Caco-2 (cell line): ENCODE results near the gene FRMD4A. TPM values are rescaled to one million over a fixed set of nuclear protein-coding genes. Genes with fewer than 3 reads are reported as not detected.
"Not testable (repeated sequence)": the region's sequence is repeated elsewhere in the genome, so short reads cannot be mapped to it uniquely, and the experiment has no call there.

Experiments used
- BruUV-seq: library from RNA; stranded (reverse); fragments of 400-500 nt; replicated peaks from 2 replicates; lab custom pipeline; 2021; lab: Mats Ljungman, UMichigan
- CTCF ChIA-PET: fragments of 300-600 bp; sonication (Branson Sonifier 250); formaldehyde crosslinking; loops from one replicate; lab custom pipeline; 2022; ENCODE audit warnings: antibody characterized with exemption; lab: Charles Lee
- POLR2A ChIA-PET: fragments of 300-600 bp; sonication (Branson Sonifier 250); formaldehyde crosslinking; loops from one replicate; lab custom pipeline; 2022; ENCODE audit warnings: antibody characterized with exemption; lab: Charles Lee
- DNase-seq, 2 experiments: peaks; one replicate each; pipeline versions ENCODE4 v3.0.0 to v3.0.0-alpha.2; 2020 to 2022
- H3K27me3 ChIP-seq: replicated peaks from 2 replicates; pipeline ENCODE4 v1.6.0; 2011; ENCODE audit warnings: low read length; ENCODE audit not compliant: control insufficient read depth, insufficient read depth
- H3K36me3 ChIP-seq: 2 replicates; pipeline ENCODE4 v1.5.1; 2011; ENCODE audit warnings: low read length; ENCODE audit not compliant: control insufficient read depth, insufficient read depth
- H3K4me1 ChIP-seq: fragments of 250-450 bp; sonication (Bioruptor Pico); 2 replicates; pipeline ENCODE4 v1.5.1; 2020; ENCODE audit warnings: mild to moderate bottlenecking
- H3K4me3 ChIP-seq: 2 replicates; pipeline ENCODE4 v1.5.1; 2011; ENCODE audit warnings: low read depth, mild to moderate bottlenecking, control low read depth, low read length
- H3K9me3 ChIP-seq: fragments of 250-450 bp; sonication (Bioruptor Pico); 2 replicates; pipeline ENCODE4 v1.5.1; 2020; ENCODE audit warnings: mild to moderate bottlenecking, moderate library complexity
- H3K27ac Mint-ChIP-seq: one replicate; pipeline ENCODE4 v1.8.0; 2022; ENCODE audit warnings: mixed read lengths; ENCODE audit not compliant: unreplicated experiment
- H3K27me3 Mint-ChIP-seq: one replicate; pipeline ENCODE4 v1.8.0; 2022; ENCODE audit warnings: mixed read lengths; ENCODE audit not compliant: insufficient read depth, unreplicated experiment
- H3K36me3 Mint-ChIP-seq: one replicate; pipeline ENCODE4 v1.8.0; 2022; ENCODE audit warnings: mild to moderate bottlenecking, mixed read lengths; ENCODE audit not compliant: insufficient read depth, unreplicated experiment
- H3K4me1 Mint-ChIP-seq: one replicate; pipeline ENCODE4 v1.8.0; 2022; ENCODE audit warnings: low read depth, mixed read lengths; ENCODE audit not compliant: unreplicated experiment
- H3K4me3 Mint-ChIP-seq: one replicate; pipeline ENCODE4 v1.8.0; 2022; ENCODE audit warnings: mild to moderate bottlenecking, moderate library complexity, mixed read lengths; ENCODE audit not compliant: unreplicated experiment
- H3K9me3 Mint-ChIP-seq: one replicate; pipeline ENCODE4 v1.8.0; 2022; ENCODE audit warnings: mixed read lengths; ENCODE audit not compliant: unreplicated experiment
- intact Hi-C: fragments of 100-400 bp; cut with micrococcal nuclease; formaldehyde crosslinking; loops from one replicate; pipeline ENCODE4 v1.10.0; 2022; ENCODE audit not compliant: unreplicated experiment
- total RNA-seq: library from RNA; stranded (reverse); gene quantifications from 2 replicates; pipeline ENCODE4 v1.2.3, GENCODE V29; 2022
- TF ChIP-seq, protein P1 (sequence below), 2 experiments: fragments of 200-600 bp in 1 of 2; IDR thresholded peaks; 1 replicate in 1 of 2; 2 replicates in 1 of 2; pipeline versions ENCODE4 v1.5.1 to v1.8.0; 2011 to 2022; ENCODE audit warnings: antibody characterized with exemption in 1 of 2, control low read depth in 1 of 2, inconsistent platforms in 1 of 2, low read depth in 1 of 2, low read length in 1 of 2, mild to moderate bottlenecking in 1 of 2, moderate library complexity in 1 of 2; ENCODE audit not compliant: insufficient read depth in 1 of 2, severe bottlenecking in 1 of 2, unreplicated experiment in 1 of 2

FRMD4A gene
- total RNA-seq, 1 experiment from 2014 or later: 52.1 TPM

DNA sequence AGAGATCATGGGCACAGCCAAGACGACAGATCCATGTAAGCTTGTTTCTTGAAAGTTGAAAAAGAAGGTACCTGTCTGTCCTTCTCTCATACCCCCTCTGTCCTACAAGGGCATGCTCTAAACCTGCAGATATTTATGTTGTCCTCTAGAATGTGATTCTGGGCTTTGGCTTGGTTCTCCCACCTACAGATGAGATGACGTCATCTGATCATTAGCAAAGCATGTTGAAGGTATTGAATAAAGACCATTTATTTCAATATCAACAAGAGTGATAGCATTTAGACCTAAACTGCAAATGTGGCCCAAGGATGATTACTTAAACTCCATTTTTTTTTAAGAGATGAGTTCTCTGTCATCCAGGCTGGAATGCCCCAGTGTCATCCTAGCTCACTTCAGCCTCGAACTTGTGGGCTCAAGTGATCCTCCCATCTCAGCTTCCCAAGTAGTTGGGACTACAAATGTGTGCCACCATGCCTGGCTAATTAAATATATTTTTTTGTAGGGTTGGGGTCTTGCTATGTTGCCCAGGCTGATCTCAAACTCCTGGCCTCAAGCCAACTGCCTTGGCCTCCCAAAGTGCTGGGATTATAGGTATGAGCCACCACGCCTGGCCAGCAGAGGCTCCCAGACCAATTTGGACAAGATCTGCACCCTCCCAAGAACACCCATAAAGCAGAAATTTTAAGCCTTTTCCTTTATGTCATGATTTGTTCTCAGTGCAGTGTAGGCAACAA lies 559.8 kb downstream of the FRMD4A start:
- H3K4me1 ChIP-seq: peaks cover 41% of the 10 kb centered on the region
- TF ChIP-seq, protein P1, sequence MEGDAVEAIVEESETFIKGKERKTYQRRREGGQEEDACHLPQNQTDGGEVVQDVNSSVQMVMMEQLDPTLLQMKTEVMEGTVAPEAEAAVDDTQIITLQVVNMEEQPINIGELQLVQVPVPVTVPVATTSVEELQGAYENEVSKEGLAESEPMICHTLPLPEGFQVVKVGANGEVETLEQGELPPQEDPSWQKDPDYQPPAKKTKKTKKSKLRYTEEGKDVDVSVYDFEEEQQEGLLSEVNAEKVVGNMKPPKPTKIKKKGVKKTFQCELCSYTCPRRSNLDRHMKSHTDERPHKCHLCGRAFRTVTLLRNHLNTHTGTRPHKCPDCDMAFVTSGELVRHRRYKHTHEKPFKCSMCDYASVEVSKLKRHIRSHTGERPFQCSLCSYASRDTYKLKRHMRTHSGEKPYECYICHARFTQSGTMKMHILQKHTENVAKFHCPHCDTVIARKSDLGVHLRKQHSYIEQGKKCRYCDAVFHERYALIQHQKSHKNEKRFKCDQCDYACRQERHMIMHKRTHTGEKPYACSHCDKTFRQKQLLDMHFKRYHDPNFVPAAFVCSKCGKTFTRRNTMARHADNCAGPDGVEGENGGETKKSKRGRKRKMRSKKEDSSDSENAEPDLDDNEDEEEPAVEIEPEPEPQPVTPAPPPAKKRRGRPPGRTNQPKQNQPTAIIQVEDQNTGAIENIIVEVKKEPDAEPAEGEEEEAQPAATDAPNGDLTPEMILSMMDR (IDR thresholded peaks at IDR 0.05; ENCODE audit: insufficient read depth in 1 of 2, low read depth in 1 of 2, low read length in 1 of 2, severe bottlenecking in 1 of 2, unreplicated experiment in 1 of 2): no peak
- H3K27me3 ChIP-seq: no peaks in the 10 kb centered on the region
- H3K36me3 ChIP-seq: no peaks in the 10 kb centered on the region
- peaks cover 4% of the 10 kb centered on the region; the same call in 1 of the 2 replicates for H3K9me3 ChIP-seq
- Mint-ChIP-seq H3K4me1 (peaks cover 42% of the 10 kb centered on the region), H3K27me3 (no peaks in the 10 kb centered on the region), H3K4me3 (no peak overlapping the region), H3K36me3 (peaks cover 16% of the 10 kb centered on the region), H3K27ac (no peak overlapping the region), H3K9me3 (peaks cover 25% of the 10 kb centered on the region)
- ChIA-PET CTCF (interaction anchor here (0.8 kb wide), 1 partner anchor 56 kb away, joined by 3 read pairs; no protein-coding TSS in a partner anchor), POLR2A (no interaction called here)
- H3K4me3 ChIP-seq: no peak overlapping the region
- intact Hi-C loops: no loop called here
- no TSS peak for BruUV-seq
- DNase-seq: no peak

DNA sequence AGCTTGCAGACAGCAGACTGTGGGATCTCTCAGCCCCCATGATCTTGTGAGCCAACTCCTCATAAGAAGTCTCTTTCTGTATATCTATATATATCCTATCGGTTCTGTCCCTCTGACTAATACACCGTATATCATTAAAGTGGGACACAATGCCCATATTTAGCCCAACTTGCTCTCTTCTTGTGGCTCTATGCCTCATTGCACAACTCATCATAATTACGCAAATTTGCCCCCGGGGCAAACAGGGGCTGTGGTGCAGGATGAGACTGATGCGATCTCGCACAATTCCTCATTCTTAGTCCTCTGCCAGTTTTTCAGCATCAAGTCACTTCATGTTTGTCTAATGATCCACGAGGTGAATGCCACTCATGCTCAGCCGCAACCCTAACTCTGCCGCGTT lies 560.8 kb downstream of the FRMD4A start:
- no peaks in the 10 kb centered on the region for H3K9me3 ChIP-seq
- H3K9me3 Mint-ChIP-seq: peaks cover 20% of the 10 kb centered on the region
- intact Hi-C loops: no loop called here
- no peak overlapping the region for H3K4me3 Mint-ChIP-seq
- H3K36me3 ChIP-seq: no peaks in the 10 kb centered on the region
- TF ChIP-seq, protein P1 (IDR thresholded peaks at IDR 0.05; ENCODE audit: insufficient read depth in 1 of 2, low read depth in 1 of 2, low read length in 1 of 2, severe bottlenecking in 1 of 2, unreplicated experiment in 1 of 2): no peak
- peaks cover 26% of the 10 kb centered on the region for H3K36me3 Mint-ChIP-seq
- ChIA-PET POLR2A (no interaction called here), CTCF (no interaction called here)
- DNase-seq: no peak
- H3K27me3 ChIP-seq: no peaks in the 10 kb centered on the region
- peaks cover 47% of the 10 kb centered on the region for H3K4me1 ChIP-seq
- H3K27me3 Mint-ChIP-seq: no peaks in the 10 kb centered on the region
- H3K4me1 Mint-ChIP-seq: peaks cover 51% of the 10 kb centered on the region
- BruUV-seq: no TSS peak
- H3K4me3 ChIP-seq: no peak overlapping the region
- H3K27ac Mint-ChIP-seq: peak overlapping the region; percentile 67

DNA sequence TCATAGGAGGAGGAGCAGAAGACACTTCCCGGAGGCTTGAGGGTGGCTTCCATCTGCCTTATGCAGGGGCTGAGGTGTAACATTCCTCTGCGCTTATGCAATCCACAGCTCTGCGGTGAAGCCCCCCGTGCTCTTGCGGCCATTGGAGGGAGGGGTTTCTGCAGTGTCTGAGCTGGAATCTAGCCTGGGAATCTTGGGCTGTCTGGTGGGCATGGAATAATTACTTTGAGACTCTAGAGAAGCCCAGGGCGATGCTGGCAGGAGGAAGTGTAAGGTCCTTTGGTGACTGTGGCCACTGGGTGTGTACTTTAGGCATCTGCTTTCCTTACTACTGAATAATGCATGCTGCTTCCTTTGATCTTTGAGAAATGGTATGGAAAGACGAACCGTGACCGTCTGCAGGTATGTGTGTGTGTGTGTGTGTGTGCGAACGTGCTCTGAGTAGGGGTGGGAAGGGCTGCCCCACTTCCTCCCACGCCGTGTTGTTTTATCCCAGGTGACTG lies 563.0 kb downstream of the FRMD4A start:
- no peaks in the 10 kb centered on the region for H3K27me3 ChIP-seq
- Mint-ChIP-seq H3K4me1 (peaks cover 52% of the 10 kb centered on the region), H3K27ac (peak overlapping the region; percentile 78), H3K4me3 (peak overlapping the region; percentile 63), H3K9me3 (peaks cover 11% of the 10 kb centered on the region), H3K36me3 (peaks cover 27% of the 10 kb centered on the region), H3K27me3 (no peaks in the 10 kb centered on the region)
- H3K36me3 ChIP-seq: no peaks in the 10 kb centered on the region
- TF ChIP-seq, protein P1 (IDR thresholded peaks at IDR 0.05; ENCODE audit: insufficient read depth in 1 of 2, low read depth in 1 of 2, low read length in 1 of 2, severe bottlenecking in 1 of 2, unreplicated experiment in 1 of 2): no peak
- CTCF ChIA-PET: interaction anchor here (1.5 kb wide), 1 partner anchor 59 kb away, joined by 4 read pairs; no protein-coding TSS in a partner anchor
- intact Hi-C loops: no loop called here
- peak; percentile 59 to 77 for DNase-seq
- H3K9me3 ChIP-seq: no peaks in the 10 kb centered on the region
- POLR2A ChIA-PET: no interaction called here
- no peak overlapping the region for H3K4me3 ChIP-seq
- peaks cover 52% of the 10 kb centered on the region for H3K4me1 ChIP-seq
- no TSS peak for BruUV-seq

DNA sequence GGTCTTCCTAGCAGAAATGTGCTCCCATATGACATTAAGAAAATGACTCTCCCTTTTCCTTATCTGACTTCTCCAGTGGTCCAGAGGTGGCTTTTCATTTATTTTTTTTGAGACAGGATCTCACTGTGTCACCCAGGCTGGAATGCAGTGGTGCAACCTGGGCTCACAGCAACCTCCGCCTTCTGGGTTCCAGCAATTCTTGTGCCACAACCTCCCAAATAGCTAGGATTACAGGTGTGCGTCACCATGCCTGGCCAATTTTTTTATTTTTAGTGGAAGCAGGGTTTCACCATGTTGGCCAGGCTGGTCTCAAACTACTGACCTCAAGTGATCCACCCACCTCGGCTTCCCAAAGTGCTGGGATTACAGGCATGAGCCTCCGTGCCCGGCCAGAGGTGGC lies 563.6 kb downstream of the FRMD4A start:
- CTCF ChIA-PET: interaction anchor here (1.5 kb wide), 1 partner anchor 58 kb away, joined by 4 read pairs; no protein-coding TSS in a partner anchor
- peak overlapping the region; percentile 78 for H3K27ac Mint-ChIP-seq

More for the DNA sequence above, 563.6 kb downstream of the FRMD4A start:
- BruUV-seq, H3K4me3 ChIP-seq, DNase-seq, H3K27me3 Mint-ChIP-seq, H3K9me3 ChIP-seq, H3K36me3 ChIP-seq, intact Hi-C loops, H3K27me3 ChIP-seq: not testable (repeated sequence)
- Mint-ChIP-seq H3K36me3 (peaks cover 27% of the 10 kb centered on the region), H3K9me3 (peaks cover 11% of the 10 kb centered on the region), H3K4me3 (peak overlapping the region; percentile 63), H3K4me1 (peaks cover 53% of the 10 kb centered on the region)
- POLR2A ChIA-PET: interaction anchor here (3.2 kb wide), 1 partner anchor 59 kb away, joined by 17 read pairs; no protein-coding TSS in a partner anchor
- peaks cover 47% of the 10 kb centered on the region for H3K4me1 ChIP-seq
